GM13977 (cell line): ENCODE results near the gene CYGB.

Experiments
- DNase-seq: peaks from one replicate; pipeline ENCODE4 v3.0.0; 2012; ENCODE audit warnings: low spot score
- CTCF ChIP-seq: IDR thresholded peaks from 2 replicates; pipeline ENCODE4 v1.5.1; 2012; ENCODE audit warnings: mild to moderate bottlenecking, control low read depth; ENCODE audit not compliant: insufficient read depth; ENCODE audit errors: extremely low read depth, missing control alignments
- in situ Hi-C: fragments of 300-500 bp; cut with MboI; formaldehyde crosslinking; loops from one replicate; pipeline ENCODE4 v1.12.0; 2022; ENCODE audit warnings: low sequenced_read_pairs, low pct_unique_long_range_greater_than_20kb, mixed read lengths, inconsistent platforms; ENCODE audit not compliant: unreplicated experiment

The CYGB gene

GRCh38 chr17:76532072-76532651 is 5.3 kb downstream of the CYGB start:
- TF ChIP-seq CTCF: no peak
- in situ Hi-C loops: no loop called here
- DNase-seq: no peak

GRCh38 chr17:76531486-76532038 is 5.9 kb downstream of the CYGB start:
- DNase-seq: no peak
- in situ Hi-C loops: no loop called here
- TF ChIP-seq CTCF: no peak

GRCh38 chr17:76530811-76531485 is 6.6 kb downstream of the CYGB start:
- in situ Hi-C loops: no loop called here
- no peak for DNase-seq
- TF ChIP-seq CTCF: no peak

GRCh38 chr17:76530095-76530723 is 7.3 kb downstream of the CYGB start:
- DNase-seq: no peak
- in situ Hi-C loops: no loop called here
- TF ChIP-seq CTCF: no peak

DNA sequence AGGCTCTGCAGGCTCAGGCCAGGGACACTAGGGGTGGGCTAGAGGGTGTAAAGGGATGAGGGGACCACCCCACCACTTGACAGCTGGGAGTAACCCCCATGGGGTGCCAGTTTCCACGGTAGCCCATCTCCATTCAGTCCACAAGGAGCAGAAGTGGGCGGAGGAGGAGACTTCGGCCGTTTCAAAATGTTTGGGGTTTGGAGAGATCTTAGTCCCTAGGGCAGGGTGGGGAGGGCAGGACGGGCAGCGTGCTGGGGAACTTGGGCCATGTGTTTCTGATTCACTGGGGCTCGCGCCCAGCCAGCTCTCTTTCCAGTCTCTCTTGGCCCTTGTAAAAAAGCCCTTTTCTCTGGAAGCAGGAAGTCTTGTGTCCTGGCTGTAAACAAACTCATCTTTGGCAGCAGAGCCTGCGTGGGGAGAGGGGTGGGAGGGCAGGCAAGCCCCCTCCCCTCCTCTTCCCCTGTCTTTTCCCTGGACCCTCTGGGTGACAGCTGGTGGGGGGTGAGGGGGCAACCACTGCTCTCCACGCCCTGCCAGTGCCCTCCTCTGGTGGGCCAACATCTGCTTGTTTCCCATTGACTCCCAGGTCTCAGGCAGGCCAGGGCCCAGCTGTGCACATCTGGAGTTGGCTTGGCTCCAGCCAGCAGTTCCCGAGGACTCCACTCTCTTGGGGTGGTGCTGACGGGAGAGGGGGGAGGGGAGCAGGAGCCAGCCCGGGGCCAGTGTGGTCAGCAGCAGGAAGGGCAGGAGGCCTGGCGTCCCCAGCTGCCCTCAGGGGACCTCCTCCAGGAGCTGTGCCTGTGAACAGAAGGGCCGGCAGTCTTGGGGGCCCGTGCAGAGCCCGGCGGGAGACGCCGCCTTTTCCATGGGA is 8.1 kb downstream of the CYGB start:
- in situ Hi-C loops: loop anchor here (10.0 kb wide), 1 partner anchor 155 kb away; no protein-coding TSS in a partner anchor
- no peak for TF ChIP-seq CTCF
- DNase-seq: no peak
